Middle frontal gyrus (tissue), 1 donor: ENCODE measurements around the gene IPO11.

Experiments used
- DNase-seq: peaks from one replicate; pipeline ENCODE4 v3.0.0-alpha.2; 2015; ENCODE audit warnings: low spot score; ENCODE audit errors: extremely low spot score

IPO11 gene

DNA sequence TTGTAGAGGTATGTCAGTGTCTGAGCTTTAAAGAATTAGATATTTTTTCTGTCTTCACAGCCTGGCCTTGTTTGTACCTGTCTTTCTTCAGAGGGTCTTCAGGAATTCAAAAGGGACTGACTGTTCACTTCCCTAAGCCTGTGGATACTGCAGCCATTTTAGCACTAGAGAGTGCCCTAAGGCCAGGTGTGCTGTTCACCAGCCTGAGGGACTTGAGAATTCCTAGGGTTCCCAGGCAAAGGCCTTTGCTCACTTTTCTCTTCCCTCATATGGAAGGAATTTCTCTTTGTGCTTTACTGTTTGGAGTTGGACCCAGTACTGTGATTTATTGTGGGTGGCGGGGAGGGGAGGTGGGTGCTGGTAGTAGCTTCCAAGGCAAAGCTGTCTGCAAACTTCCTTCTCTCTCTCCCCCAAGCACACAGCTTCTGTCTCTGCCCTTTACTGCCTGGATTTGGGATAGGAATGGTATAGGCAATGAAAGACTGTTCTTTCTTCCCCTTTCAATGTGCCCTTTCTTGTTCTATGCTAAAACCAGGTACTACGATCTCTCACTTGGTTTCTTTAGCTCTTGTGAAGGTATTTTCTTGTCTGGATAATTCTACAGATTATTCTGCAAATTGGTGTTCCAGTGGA is 156.4 kb downstream of the IPO11 start:
- no peak for DNase-seq

DNA sequence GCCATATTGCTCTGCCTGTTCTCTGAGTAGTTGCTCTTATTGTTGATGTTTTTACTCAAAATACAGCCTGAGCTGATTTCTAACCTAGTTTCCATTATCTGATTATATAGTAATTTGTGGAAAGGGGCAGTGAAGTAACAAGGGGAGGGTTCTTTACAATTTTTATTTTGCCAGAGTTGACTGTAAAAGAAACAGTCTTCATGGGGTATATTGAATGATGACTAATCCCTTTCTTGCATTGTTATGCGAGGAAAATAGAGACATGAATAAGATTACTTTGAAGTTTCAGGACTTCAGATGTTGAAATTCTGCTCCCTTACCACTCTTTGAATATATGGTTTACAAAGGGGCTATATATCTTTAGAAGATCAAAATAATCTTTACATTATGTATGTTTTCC is 156.9 kb downstream of the IPO11 start:
- DNase-seq, result no peak

DNA sequence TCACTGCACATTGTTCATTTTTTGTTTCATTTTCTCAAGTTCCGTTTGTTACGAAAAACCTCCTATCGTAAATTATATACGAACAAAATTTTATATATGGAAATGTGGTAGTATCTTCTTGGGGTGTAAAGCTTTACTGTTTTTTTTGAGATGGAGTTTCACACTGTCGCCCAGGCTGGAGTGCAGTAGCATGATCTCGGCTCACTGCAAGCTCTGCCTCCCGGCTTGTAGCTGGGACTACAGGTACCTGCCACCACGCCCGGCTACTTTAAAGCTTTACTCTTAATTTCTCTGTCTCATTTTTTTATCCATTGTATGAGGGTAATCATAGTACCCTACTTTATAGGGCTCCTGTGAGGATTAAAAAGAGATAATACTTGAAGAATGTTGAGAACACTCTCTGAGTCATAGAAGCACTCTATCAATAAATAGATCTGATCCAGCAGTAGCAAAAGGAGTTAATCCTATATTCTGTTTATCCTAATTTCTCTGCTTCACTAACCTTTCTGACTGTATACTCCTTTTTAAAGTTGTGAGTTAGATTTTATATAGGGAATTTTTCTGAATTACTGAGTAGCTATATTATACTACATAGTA is 160.5 kb downstream of the IPO11 start:
- no peak for DNase-seq

DNA sequence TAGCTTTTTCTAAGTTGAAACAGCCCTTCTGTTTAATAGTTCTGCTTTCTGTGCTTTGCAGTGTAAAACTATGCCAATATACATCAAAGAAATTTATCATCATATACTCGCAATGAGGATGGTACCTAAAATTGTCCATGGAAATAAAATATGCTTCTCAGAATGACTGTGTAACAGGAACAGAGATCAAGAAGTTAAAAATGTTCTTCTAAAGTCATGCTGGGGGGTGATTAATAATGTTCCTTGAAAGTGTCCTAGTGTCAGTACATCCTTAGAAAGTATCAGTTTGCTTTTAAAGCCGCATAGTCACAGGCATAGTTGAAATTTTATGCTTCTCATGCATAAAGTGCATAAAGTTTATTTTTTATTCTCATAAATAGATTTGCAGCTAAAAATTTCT is 162.0 kb downstream of the IPO11 start:
- DNase-seq, result no peak

DNA sequence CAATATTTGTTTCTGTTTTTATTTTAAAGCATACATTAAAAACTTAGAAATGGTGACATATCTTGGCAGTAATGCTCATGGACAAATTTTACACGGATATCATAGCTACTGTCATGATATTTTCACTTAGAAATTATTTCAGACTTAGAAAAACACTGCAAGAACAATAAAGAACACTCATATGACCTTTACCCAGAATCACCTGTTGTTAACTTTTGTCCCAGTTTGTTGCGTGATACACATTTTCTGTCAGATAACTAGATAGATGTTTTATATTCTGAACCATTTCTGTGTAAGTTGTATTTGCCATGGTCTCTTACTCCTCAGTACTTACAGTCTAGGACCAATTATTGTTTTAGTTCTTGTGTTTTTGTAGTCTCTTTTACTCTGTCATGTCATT is 162.5 kb downstream of the IPO11 start:
- DNase-seq, result no peak

DNA sequence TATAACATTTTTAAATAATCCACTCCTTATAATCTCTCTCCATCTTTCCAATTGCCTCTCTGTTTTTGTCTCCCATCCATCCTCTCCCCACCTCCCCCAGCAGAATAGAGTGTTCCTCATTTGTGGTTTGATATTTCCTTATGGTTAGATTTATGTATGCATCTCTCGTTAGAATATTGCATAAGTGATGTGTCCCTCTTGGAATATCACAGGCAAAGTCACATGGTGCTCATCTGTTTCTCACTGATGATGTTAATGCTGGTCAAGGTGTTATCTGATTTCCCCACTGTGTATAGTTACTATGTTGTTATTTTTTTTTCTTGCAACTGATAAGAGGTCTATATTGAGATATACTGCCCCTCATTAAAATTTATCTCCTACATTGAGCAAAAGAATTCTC is 162.9 kb downstream of the IPO11 start:
- no peak for DNase-seq

DNA sequence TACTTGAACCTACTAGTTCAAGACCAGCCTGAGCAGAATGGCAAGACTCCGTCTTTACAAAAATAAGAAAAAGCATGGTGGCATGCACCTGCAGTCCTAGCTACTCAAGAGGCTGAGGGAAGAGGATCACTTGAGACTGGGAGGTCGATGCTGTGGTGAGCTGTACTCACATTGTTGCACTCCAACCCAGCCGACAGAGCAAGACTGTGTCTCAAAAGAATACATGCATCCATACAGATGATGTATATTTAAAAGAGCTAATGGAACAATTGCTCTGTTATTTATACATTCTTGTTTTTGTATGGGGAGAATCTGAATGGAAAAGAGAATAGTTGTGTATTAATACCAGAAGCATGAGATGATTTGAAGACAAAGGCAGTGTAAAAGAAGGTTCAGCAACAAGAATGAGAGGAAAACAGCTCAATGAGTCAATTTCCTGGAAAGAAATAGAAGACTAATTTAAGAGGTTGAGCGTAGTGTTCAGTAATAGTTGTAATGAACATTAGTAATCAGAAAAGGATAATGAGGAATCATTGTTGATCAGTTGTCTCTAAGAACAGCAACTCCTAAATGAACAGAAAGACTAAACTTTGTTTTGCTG is 164.1 kb downstream of the IPO11 start:
- DNase-seq, result no peak

- DNase-seq, result no peak
Measured at GRCh38 chr5:62577488-62577887, 164.9 kb downstream of the IPO11 start.

GRCh38 chr5:62578540-62578939 is 166.0 kb downstream of the IPO11 start, which contains the start of gene LRRC70:
Gene LRRC70, plus strand, starts transcription at chr5:62578819. Its CDS starts 620 bp downstream, at chr5:62579439.
- no peak for DNase-seq

- no peak for DNase-seq
Measured at GRCh38 chr5:62579761-62580160, 167.2 kb downstream of the IPO11 start.

DNA sequence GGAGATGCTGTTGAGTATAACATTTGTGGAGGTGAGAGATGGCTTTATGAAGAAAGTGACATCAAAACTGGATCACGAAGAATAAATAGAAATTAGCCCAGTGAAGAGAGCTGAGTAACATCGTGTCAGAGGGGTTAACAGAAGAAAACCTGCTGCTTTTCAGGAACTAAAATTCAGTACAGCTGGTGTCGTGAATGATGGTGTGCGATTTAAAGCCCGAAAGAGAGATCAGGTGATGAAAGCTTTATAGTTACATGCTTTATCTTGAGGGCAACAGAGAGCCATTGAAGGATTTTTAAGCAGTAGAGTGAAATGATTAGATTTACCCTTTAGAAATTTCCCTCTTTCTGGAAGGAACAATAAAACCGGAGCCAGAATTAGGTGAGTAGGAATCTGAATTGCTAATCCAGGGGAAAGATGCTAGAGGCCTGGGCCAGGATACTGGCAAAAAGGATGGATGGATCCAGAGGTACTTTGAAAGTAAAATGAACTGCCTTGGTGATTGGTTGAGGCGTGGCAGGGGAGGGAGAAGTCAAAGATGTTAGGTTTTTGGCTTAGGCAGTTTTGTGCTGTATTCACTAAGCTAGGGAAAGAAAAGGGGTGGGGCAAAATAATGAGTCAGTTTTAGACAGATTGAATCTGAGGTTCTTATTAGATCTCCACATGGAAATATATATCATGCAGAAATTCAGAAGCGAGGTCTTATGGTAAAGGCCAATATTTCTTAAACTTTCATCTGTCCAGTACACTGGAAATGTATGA is 169.5 kb downstream of the IPO11 start:
- DNase-seq, result no peak

DNA sequence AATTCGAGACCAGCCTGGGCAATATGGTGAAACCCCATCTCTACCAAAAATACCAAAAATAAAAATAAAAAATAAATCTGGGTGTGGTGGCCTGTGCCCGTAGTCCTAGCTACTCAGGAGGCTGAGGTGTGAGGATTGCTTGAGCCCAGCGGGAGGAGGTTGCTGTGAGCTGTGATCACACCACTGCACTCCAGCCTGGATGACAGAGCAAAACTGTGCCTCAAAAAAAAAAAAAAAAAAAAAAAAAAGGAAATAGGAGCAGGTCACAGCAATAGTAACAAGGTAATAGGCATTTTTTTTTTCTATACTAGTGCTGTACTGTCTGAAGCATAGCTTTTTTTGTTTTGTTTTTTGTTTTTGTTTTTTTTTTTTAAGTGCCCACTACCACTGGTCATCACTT is 171.8 kb downstream of the IPO11 start:
- DNase-seq, result no peak

DNA sequence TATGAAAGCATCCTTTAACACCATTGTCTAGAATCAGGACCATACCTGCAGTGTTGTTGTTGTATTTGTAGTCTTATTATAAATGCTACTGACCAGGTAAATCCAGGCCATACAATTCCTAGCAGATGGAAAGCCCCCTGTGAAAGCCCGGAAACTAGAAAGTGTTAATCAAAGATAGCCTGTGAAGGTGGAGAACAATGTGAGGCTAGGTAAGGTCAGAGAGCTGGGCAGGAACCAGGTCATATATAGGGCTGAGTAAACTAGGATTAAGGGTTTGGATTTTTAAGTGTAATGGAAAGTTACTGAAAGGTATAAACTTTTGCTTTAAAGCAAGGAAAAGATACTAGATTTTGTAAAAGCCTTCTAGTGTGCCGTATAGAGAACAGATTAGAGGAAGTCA is 172.7 kb downstream of the IPO11 start:
- no peak for DNase-seq

GRCh38 chr5:62585751-62586150 is 173.2 kb downstream of the IPO11 start:
- DNase-seq, result no peak

DNA sequence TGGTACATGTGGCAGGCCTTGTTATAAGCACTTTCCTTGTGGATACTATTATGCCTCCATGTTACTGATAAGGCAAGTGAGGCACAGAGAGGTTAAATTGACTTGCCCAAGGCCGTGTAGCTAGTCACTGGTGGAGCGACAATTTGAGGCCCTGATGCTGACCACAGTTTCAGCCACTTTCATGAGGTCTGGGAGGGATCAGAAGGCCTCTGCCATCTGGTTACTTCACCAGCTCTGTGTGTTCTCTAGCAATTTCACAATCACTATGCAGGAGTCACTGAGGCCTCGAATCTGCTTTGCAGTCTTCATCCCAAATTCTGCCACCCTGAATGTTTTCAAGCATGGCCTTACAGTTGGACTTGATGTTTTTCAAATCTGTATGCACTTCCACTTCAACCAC is 175.2 kb downstream of the IPO11 start:
- no peak for DNase-seq

GRCh38 chr5:62588668-62589067 is 176.1 kb downstream of the IPO11 start:
- DNase-seq, result no peak

DNA sequence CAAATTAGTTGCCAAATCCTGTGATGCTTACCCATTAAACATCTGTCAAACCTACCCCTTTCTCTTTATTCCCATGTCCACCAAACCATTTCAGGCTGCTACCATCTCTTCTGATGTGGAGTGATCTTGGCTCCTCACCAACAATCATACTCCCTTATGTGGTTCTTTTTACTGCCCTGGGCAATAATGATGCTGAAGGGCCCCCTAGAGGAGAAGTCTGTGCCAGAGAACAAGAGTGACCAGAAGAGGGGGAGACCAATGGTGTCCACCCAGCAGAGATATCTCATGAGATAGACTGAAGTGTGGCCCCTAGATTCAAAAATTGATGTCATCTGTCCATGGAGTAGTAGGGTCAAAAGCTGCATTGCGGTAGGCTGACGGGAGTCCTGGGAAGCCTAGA is 176.9 kb downstream of the IPO11 start:
- no peak for DNase-seq

- no peak for DNase-seq
Measured at GRCh38 chr5:62590387-62590786, 177.8 kb downstream of the IPO11 start.

GRCh38 chr5:62592558-62592957 is 180.0 kb downstream of the IPO11 start:
- DNase-seq, result no peak

DNA sequence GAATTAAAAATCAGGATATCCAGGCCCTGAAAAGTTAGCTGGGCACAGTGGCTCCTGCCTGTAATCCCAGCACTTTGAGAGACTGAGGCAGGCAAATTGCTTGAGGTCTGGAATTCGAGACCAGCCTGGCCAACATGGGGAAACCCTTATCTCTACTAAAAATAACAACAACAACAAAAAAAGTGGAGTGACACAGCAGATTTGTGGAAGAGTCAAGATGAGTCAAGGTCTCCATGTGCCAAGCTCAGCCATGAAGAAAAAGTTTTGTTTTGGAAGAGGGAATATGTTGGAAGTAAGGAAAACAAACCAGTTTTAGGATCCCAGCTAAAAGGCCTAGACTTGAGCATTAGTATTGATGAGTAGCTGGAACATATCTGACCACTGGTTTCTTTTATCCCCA is 180.8 kb downstream of the IPO11 start:
- DNase-seq, result no peak

DNA sequence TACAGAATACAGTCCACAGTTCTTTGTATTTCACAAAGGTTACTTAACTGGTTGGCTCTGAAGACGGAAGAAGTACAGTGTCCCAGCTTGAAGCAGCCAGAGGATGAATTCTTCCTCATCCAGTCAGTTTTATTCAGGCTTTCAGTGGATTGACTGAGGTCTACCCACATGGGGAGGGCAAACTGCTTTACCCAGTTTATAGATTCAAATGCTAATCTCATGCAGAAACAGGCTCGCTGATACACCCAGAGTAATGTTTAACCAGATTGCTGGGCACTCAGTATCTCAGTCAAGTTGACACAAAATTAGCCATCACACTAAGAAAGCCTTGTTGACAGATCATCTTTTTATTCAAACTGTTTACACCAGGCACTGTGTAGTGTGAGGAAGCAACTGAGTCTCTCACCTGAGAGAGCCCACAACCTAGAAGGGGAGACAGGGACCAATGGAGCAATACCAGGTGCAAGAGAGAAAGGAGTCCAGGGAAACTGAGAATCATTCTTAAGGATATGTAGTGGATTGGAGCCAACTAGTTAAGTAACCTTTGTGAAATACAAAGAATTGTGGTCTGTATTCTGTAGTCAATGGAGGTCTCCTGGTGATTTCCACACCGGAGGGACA is 181.9 kb downstream of the IPO11 start:
- DNase-seq, result no peak

GRCh38 chr5:62596096-62596495 is 183.5 kb downstream of the IPO11 start:
- no peak for DNase-seq
